ENCODE measurements around the gene TBC1D21. TPM values are rescaled to one million over a fixed set of nuclear protein-coding genes. Genes with fewer than 3 reads are reported as not detected.

Gene TBC1D21
- total RNA-seq, 1 donor = not detected

DNA sequence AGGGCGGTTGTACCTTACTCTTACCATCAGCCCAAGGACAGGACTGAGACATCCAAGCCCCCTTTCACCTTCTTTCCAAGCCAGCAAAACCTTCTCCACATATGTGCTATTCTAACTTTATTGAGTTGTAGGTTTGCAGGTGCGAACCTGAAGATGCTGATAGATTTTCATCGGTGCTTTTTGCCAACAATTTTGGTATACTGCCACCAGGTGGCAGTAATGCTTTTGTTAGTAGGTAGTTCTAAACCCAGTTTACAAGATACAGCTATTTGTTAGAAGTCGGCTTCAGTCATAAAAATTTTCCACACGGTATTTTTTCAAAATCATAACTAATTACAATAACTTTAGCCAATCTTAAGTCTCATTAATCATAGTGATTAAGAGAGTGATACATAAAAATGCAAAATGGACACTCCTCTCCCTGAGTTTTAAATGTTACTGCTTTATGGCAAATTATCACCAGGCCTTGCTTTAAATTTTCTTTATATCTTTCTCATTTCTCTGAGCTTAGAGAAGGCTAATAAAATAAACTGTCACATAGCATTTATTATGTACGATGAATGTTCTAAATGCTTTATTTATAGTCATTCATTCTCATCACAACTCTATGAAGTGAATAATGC, 636 bp downstream of the TBC1D21 start:
- peak; percentile 79 for DNase-seq (ENCODE audit: low read depth)

DNA sequence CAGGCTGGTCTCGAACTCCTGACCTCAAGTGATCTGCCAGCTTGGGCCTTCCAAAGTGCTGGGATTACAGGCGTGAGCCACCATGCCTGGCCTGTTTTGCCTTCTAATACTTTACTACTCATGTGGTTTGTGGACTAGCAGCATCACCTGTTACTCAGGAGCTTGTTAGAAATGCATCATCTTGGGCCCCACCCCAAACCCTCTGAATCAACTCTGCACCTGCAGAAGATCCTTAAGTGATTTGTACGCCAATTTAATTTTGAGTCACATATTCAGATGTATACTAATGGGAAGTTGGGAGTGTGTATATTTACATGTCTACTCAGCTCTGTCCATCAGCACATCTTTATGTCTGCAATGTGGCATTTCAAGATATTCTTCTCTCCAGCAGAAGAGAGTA, 6.1 kb downstream of the TBC1D21 start:
- H3K4me3 ChIP-seq (ENCODE audit: low read depth, low read length) = no peak overlapping the region
- TF ChIP-seq CTCF (IDR thresholded peaks at IDR 0.05; ENCODE audit: insufficient read depth, low read length) = no peak
- DNase-seq (ENCODE audit: low read depth) = no peak

More for the DNA sequence above, 636 bp downstream of the TBC1D21 start:
- peak; percentile 68 for TF ChIP-seq CTCF (IDR thresholded peaks at IDR 0.05; ENCODE audit: insufficient read depth, low read length)
- no peak overlapping the region for H3K4me3 ChIP-seq (ENCODE audit: low read depth, low read length)

GRCh38 chr15:73881579-73882320, 8.4 kb downstream of the TBC1D21 start:
- DNase-seq (ENCODE audit: low read depth) = no peak
- no peak overlapping the region for H3K4me3 ChIP-seq (ENCODE audit: low read depth, low read length)
- TF ChIP-seq CTCF (IDR thresholded peaks at IDR 0.05; ENCODE audit: insufficient read depth, low read length) = no peak

DNA sequence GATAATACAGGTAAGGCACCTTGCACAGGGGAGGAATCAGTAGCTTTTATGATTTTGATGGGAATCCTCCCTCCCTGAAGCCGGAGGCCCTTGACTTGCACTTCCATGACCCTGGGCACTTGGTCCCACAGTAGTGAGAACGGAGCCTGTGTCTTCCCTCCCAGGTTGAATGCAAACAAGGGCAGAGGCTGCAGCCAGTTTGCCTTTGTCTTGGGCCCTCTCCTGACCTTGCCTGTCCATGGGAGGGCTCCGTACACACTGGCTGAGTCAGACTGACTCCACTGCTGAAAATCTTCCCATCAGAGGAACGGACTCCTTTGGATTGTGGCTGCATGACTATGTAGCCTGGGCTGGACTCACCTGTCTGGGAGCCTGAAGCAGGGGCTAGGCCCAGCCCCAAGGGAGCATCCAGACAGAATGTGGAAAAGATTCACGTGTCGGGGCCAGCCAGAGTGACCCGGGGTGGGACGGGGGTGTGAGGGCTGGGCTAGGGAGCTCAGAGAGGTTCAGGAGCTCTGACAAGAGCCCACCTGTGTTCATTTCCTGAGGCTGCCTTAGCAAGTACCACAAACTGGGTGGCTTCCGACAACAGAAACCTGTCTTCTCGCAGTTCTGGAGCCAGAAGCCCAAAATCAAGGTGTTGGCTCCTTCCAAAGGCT, 9.5 kb downstream of the TBC1D21 start:
- DNase-seq (ENCODE audit: low read depth) = no peak
- TF ChIP-seq CTCF (IDR thresholded peaks at IDR 0.05; ENCODE audit: insufficient read depth, low read length) = no peak
- H3K4me3 ChIP-seq (ENCODE audit: low read depth, low read length) = no peak overlapping the region

DNA sequence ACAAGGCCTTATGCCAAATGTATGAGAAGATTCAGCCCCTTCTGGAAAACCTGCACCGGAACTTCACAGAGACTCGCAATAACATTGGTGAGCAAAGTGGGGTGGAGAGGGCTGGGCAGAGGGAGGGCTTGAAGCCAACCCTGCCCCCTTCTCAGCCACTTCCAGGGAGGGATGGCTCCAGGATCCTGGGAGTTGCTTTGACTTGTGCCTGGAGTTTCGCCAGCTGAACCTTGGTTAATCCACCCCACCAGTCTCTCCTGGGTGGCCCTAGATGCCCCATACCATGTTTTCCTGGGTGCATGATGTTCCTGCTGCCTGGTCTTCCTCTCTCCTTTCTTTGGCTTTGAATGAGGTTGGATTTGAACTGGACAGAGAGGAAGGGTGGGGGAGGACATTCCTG, 10.8 kb downstream of the TBC1D21 start:
- TF ChIP-seq CTCF (IDR thresholded peaks at IDR 0.05; ENCODE audit: insufficient read depth, low read length) = no peak

GRCh38 chr15:73885954-73886700, 12.8 kb downstream of the TBC1D21 start:
- TF ChIP-seq CTCF (IDR thresholded peaks at IDR 0.05; ENCODE audit: insufficient read depth, low read length) = no peak
- no peak for DNase-seq (ENCODE audit: low read depth)
- no peak overlapping the region for H3K4me3 ChIP-seq (ENCODE audit: low read depth, low read length)

More for the DNA sequence above, 10.8 kb downstream of the TBC1D21 start:
- DNase-seq (ENCODE audit: low read depth) = no peak
- H3K4me3 ChIP-seq (ENCODE audit: low read depth, low read length) = no peak overlapping the region

All from fibroblast of the aortic adventitia (primary cell).